ENCODE results near the gene ATCAY.

The ATCAY gene, protein sequence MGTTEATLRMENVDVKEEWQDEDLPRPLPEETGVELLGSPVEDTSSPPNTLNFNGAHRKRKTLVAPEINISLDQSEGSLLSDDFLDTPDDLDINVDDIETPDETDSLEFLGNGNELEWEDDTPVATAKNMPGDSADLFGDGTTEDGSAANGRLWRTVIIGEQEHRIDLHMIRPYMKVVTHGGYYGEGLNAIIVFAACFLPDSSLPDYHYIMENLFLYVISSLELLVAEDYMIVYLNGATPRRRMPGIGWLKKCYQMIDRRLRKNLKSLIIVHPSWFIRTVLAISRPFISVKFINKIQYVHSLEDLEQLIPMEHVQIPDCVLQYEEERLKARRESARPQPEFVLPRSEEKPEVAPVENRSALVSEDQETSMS

GRCh38 chr19:3880471-3881271 is at the start of gene ATCAY:
ATCAY (plus strand) TSS chr19:3880685; CDS start chr19:3885768, 5,083 bp downstream.
- DNase-seq: no peak

GRCh38 chr19:3831601-3832000 is 48.9 kb upstream of the ATCAY start:
- DNase-seq: no peak

- no peak for DNase-seq
Measured at GRCh38 chr19:3832001-3832400, 48.5 kb upstream of the ATCAY start.

DNA sequence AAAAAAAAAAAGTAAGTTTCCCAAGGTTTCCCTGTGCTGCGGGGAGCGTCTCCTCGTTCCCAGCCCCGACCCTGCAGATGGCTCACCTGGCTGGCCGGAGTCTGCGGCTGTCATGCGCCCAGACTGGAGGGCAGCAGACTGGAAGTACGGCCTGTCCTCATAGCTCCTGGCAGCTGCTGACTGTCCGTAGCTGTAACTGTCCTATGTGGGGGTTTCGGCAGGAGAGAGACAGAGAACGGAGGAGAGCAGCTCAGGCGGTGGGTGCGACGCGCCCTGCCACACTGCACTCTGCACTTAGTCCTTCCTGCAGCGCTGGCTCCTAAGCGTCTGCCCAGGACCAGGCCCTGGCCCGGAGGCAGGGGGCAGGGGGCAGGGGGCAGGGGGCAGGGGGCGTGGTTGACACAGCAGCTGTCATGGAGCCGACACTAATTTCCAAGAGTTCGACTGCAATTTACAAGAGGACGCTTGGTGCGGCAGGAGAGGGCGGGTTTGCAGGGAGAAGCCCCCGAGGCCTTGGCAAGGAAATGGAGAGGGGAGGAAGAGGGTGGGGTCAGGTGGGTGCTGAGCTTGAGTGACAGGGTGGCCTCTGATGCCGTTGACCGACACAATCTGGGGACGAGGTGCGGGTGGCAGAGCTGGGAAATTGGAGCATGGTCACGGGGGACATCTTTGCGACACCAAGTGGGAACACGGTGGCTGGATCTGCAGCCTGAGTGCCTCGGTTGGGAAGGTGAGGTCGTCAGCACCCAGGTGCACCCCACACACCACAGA is 46.7 kb upstream of the ATCAY start:
- DNase-seq: no peak

DNA sequence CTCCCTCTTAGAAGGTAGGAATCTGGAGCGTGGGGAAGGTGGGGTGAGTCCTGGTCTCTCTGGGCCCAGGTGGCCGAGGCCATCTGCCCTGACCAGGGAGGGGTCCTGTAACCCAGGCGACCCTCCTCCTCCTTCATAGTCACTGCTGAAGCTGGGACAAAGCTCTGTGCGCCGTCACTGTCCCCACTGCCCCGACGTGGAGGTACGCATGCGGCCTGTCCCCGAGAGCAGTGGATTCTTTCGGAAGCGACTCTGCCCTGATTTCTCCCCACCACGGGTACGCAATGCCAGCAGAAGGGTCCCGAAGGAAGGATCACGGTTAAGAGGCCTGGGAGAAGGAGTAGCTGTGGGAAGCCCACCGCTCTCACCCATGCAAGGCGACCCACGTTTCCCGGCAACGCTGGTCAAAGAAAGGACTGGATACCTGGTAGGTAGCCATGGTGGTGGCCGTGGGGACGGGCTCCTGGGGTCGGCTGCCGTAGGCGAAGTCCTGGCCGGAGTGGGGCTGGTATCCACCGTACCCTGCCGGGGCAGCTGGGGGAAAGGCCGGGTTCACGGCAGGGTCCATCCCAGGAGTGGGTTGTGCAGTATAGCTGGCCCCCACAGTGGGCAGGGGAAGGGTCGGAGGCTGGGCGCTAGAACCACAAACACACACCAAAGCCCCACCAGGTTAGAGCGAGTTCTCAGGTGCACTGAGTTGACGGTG is 46.0 kb upstream of the ATCAY start:
- DNase-seq: no peak

- no peak for DNase-seq
Measured at GRCh38 chr19:3835055-3835435, 45.4 kb upstream of the ATCAY start.

- no peak for DNase-seq
Measured at GRCh38 chr19:3836887-3837286, 43.6 kb upstream of the ATCAY start.

GRCh38 chr19:3837332-3837731 is 43.2 kb upstream of the ATCAY start:
- no peak for DNase-seq

GRCh38 chr19:3837922-3838321 is 42.6 kb upstream of the ATCAY start:
- no peak for DNase-seq

DNA sequence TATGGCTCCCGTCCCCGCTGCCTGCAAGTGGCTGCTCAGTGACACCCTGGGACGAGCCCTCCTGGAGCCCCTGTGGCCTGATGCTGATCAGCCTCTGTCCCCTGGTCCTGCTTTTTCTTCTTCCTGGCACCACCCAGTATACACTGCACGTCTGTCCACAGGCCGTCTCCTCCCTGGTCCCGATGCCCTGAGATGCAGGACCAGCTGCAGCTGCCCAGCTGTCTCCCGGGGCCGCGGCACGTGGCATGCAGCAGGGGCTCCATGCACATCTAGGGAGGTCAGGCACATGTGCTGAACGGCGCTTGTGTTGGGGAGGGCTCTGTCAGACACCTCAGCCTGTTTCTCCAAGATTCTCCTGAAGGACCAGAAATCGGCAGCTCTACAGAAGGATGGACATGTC is 41.8 kb upstream of the ATCAY start:
- DNase-seq: no peak

DNA sequence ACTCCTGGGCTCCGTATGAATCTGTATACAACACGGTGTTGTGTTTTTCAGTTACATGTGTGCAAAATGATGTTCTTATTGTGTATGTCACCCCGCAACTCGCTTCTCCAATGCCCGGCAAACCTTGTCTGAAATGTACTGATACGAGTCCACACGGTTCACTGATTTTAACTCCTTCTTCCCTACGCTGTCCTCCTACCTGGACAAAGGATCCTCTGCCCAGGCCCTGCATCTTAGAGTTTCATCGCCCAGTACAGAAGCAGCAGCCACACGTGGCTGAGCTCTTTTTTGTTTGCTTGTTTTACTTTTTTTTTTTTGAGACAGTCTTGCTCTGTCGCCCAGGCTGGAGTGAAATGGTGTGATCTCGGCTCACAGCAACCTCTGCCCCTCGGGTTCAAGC is 40.5 kb upstream of the ATCAY start:
- no peak for DNase-seq

- no peak for DNase-seq
Measured at GRCh38 chr19:3840804-3841203, 39.7 kb upstream of the ATCAY start.

- DNase-seq: no peak
Measured at GRCh38 chr19:3842948-3843347, 37.5 kb upstream of the ATCAY start.

DNA sequence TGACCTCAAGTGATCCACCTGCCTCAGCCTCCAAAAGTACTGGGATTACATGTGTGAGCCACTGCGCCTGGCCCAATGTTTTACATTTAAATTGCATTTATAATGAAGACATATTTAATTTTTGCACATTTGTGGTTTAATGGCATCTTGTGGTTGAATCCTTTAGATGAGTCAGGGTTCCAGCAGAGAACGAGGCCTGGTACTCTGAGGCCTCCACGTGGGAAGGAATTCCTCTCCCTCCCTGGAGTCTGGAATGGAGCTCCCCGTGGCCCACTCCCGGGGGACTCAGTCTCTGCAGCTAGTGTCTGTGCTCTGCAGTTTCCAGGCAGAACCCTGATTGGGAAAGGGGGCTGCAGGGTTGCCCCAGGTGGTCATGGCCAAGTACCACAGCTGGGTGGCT is 35.9 kb upstream of the ATCAY start:
- no peak for DNase-seq

DNA sequence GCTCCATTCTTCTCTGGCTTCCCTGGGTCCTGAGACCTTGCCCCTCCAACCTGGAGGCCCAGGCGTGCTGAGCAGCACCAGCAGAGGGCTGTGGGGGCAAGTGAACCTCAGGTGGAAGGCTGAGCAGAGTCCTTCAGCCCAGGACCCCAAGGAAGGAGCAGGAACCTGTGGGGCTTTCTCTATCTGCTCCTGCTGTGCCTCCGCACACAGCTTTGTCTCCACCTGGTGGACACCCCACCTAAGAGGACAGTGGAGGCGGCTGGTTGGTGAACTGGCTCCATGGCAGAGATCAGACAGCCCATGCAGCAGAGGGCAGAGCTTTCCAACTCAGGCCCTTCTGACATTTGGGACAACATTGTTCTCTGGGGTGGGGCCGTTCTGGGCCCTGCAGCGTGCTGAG is 31.4 kb upstream of the ATCAY start:
- DNase-seq: peak; percentile 79

DNA sequence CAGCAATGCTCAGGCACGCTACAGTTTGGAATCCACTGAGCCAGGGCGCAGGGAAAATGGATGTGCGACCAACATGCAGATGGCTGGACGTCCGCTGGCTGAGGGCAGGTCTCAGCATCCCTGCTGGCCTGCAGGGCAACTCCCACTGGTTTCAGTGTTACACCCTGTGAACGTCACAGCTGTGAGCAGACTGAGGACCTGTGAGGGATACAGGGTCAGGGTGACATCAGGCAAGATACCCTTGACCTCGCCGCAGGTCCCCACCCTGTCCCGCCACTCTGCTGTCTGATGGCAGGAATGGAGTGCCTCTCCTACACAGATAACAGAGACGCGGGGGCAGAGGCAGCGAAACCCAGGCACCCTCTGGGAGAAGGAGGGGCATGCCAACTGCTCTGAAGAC is 30.7 kb upstream of the ATCAY start:
- DNase-seq: no peak

- DNase-seq: no peak
Measured at GRCh38 chr19:3850320-3850972, 30.0 kb upstream of the ATCAY start.

- no peak for DNase-seq
Measured at GRCh38 chr19:3851254-3852176, 29.0 kb upstream of the ATCAY start.

DNA sequence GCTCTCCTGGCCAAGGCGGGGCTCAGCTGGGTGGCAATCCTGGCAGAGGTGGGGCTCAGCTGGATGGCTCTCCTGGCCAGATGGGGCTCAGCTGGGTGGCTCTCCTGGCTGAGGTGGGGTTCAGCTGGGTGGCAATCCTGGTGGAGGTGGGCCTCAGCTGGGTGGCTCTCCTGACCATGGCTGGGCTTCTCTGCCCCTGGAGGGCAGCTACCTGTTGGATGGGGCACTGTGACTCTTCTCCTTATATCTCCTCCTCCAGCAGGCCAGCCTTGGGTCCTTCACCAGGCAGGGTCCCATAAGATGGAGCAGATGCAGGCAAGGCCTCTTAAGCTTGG is 28.3 kb upstream of the ATCAY start:
- no peak for DNase-seq

DNA sequence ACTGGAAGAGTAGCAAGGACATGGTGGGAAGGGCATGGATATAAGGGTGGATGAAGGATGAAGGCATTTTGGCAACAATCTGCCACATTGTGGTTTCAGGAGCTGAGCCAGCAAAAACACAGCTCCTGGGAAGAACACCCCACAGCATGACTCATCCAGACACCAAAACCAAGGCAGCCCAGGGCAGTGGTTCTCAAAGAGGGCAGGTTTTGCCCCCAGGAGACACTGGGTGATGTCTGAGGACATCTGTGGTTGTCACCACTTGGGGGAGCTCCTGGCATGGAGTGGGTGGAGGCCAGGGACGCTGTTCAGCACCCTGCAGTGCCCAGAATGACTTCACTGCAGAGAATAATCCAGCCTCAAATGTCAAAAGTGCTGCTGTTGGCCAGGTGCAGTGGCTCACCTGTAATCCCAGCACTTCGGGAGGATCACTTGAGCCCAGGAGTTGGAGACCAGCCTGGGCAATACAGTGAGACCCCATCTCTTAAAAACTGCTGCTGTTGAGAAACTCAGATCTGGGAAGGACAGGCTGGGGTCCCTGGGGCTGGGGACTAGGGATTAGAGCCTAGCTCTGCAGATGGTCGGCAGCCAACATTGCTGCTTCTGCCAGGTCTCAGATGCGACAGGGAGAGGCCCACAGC is 27.8 kb upstream of the ATCAY start:
- DNase-seq: peak; percentile 65

- peak; percentile 55 for DNase-seq
Measured at GRCh38 chr19:3855320-3855719, 25.2 kb upstream of the ATCAY start.

All from 8988T (cell line).